Endothelial cell of umbilical vein (primary cell): ENCODE results near the gene TULP4. TPM values are rescaled to one million over a fixed set of nuclear protein-coding genes. Genes with fewer than 3 reads are reported as not detected.

Source experiments
- BruUV-seq: library from RNA; stranded (reverse); fragments of 400-500 nt; replicated peaks from 2 replicates; lab custom pipeline; 2021; lab: Mats Ljungman, UMichigan
- CTCF ChIA-PET: fragments of 300-600, 350-600 bp; sonication (Branson Sonifier 250); formaldehyde crosslinking; loops from one replicate; lab custom pipeline; 2021; ENCODE audit warnings: antibody characterized with exemption, inconsistent platforms; lab: Charles Lee
- POLR2A ChIA-PET: fragments of 300-600, 350-600 bp; sonication (Branson Sonifier 250); formaldehyde crosslinking; loops from one replicate; lab custom pipeline; 2021; ENCODE audit warnings: antibody characterized with exemption, inconsistent platforms; lab: Charles Lee
- DNase-seq: peaks from one replicate; pipeline ENCODE4 v3.0.0-alpha.2; 2011; ENCODE audit warnings: low read depth, low spot score
- FAIRE-seq: peaks from 2 replicates; lab custom pipeline; 2011; peaks lifted over from hg19 to GRCh38; lab: Jason Lieb, UNC
- H2AFZ ChIP-seq: 2 replicates; pipeline ENCODE4 v1.6.0; 2012; ENCODE audit warnings: low read depth, low read length, control low read depth, inconsistent platforms
- H3K27ac ChIP-seq: 2 replicates; pipeline ENCODE4 v1.5.1; 2011; ENCODE audit warnings: low read depth, mild to moderate bottlenecking, control low read depth, low read length, moderate library complexity; ENCODE audit not compliant: insufficient read depth
- H3K27me3 ChIP-seq, 2 experiments: 2 replicates each; pipeline versions ENCODE4 v1.6.0 to v1.6.1; 2011; ENCODE audit warnings: low read length in 2 of 2, mixed read lengths in 1 of 2; ENCODE audit not compliant: control insufficient read depth in 2 of 2, insufficient read depth in 2 of 2
- H3K36me3 ChIP-seq, 2 experiments: 2 replicates in 1 of 2; 3 replicates in 1 of 2; pipeline ENCODE4 v1.5.1; 2011; ENCODE audit warnings: low read length in 2 of 2, mild to moderate bottlenecking in 1 of 2, moderate library complexity in 1 of 2; ENCODE audit not compliant: control insufficient read depth in 2 of 2, insufficient read depth in 2 of 2; ENCODE audit errors: extremely low read depth in 1 of 2
- H3K4me1 ChIP-seq: 3 replicates; pipeline ENCODE4 v1.5.1; 2011; ENCODE audit warnings: mild to moderate bottlenecking, low read length; ENCODE audit not compliant: control insufficient read depth, insufficient read depth; ENCODE audit errors: extremely low read depth
- H3K4me2 ChIP-seq: 2 replicates; pipeline ENCODE4 v1.6.1; 2011; ENCODE audit warnings: low read length, control low read depth, mixed read lengths; ENCODE audit not compliant: insufficient read depth
- H3K4me3 ChIP-seq, 3 experiments: fragments of 200-600 bp in 1 of 3; sonication (generic), shearing (Covaris generic) in 1 of 3; replicated peaks in 1 of 3; 2 replicates each; pipeline ENCODE4 v1.5.1; 2011 to 2016; ENCODE audit warnings: control low read depth in 3 of 3, low read length in 3 of 3, mild to moderate bottlenecking in 2 of 3, inconsistent platforms in 1 of 3, low read depth in 1 of 3, moderate library complexity in 1 of 3; ENCODE audit not compliant: insufficient read depth in 1 of 3
- H3K79me2 ChIP-seq: 2 replicates; pipeline ENCODE4 v1.6.0; 2012; ENCODE audit warnings: low read length, inconsistent platforms; ENCODE audit not compliant: control insufficient read depth, insufficient read depth
- H3K9ac ChIP-seq: replicated peaks from 2 replicates; pipeline ENCODE3; 2011; ENCODE audit warnings: low read length, control low read depth; ENCODE audit not compliant: insufficient read depth; ENCODE audit errors: extremely low read depth
- H3K9me1 ChIP-seq: replicated peaks from 3 replicates; pipeline ENCODE4 v1.6.0; 2011; ENCODE audit warnings: mild to moderate bottlenecking, low read length; ENCODE audit not compliant: control insufficient read depth, insufficient read depth; ENCODE audit errors: extremely low read depth
- H3K9me3 ChIP-seq: replicated peaks from 2 replicates; pipeline ENCODE4 v1.5.1; 2012; ENCODE audit warnings: low read length, inconsistent platforms; ENCODE audit not compliant: control insufficient read depth, insufficient read depth
- H4K20me1 ChIP-seq: replicated peaks from 2 replicates; pipeline ENCODE3; 2011; ENCODE audit warnings: mild to moderate bottlenecking, low read length; ENCODE audit not compliant: control insufficient read depth, insufficient read depth; ENCODE audit errors: extremely low read depth
- EZH2 ChIP-seq: IDR thresholded peaks from 2 replicates; pipeline ENCODE4 v1.6.1; 2012; ENCODE audit warnings: borderline replicate concordance, low read depth, mild to moderate bottlenecking, moderate library complexity, low read length, inconsistent platforms; ENCODE audit not compliant: severe bottlenecking
- FOS ChIP-seq: IDR thresholded peaks from 2 replicates; pipeline ENCODE4 v1.6.1; 2011; ENCODE audit warnings: mild to moderate bottlenecking, low read length, moderate library complexity, borderline replicate concordance; ENCODE audit not compliant: insufficient read depth
- GATA2 ChIP-seq: IDR thresholded peaks from 2 replicates; pipeline ENCODE4 v1.7.0; 2011; ENCODE audit warnings: low read depth, mild to moderate bottlenecking, moderate library complexity, mixed read lengths, low read length; ENCODE audit not compliant: insufficient read length, insufficient read depth
- JUN ChIP-seq: IDR thresholded peaks from 2 replicates; pipeline ENCODE4 v1.6.1; 2011; ENCODE audit warnings: borderline replicate concordance, low read depth; ENCODE audit not compliant: insufficient read length, insufficient read depth
- MYC ChIP-seq: IDR thresholded peaks from one replicate; pipeline ENCODE4 v1.6.1; 2011; ENCODE audit warnings: mild to moderate bottlenecking, low read depth, low read length
- POLR2A ChIP-seq: IDR thresholded peaks from 2 replicates; pipeline ENCODE4 v1.6.1; 2012; ENCODE audit warnings: low read depth, mild to moderate bottlenecking, control low read depth, low read length
- POLR2AphosphoS5 ChIP-seq: IDR thresholded peaks from 2 replicates; pipeline ENCODE4 v1.6.1; 2012; ENCODE audit warnings: low read depth, mild to moderate bottlenecking, control low read depth, low read length, moderate library complexity; ENCODE audit not compliant: insufficient read depth
- dilution Hi-C: fragments of 300-500 bp; cut with MboI; formaldehyde crosslinking; loops from one replicate; pipeline ENCODE4 v1.15.0; 2019; ENCODE audit warnings: low sequenced_read_pairs; ENCODE audit not compliant: extremely low pct_ligation_motif_present
- intact Hi-C: fragments of 100-400 bp; cut with micrococcal nuclease; formaldehyde crosslinking; loops from one replicate; pipeline ENCODE4 v1.10.0; 2022
- polyA plus RNA-seq, 4 experiments: library from polyadenylated mRNA; depleted of rRNA in 3 of 4; stranded (reverse) in 3 of 4; unstranded in 1 of 4; fragments of >200 nt; gene quantifications; 2 replicates each; pipeline versions ENCODE4 v1.2.1 to v1.2.3, GENCODE V29; 2011 to 2012; ENCODE audit warnings: missing spikeins in 1 of 4
- total RNA-seq: library from RNA; stranded (reverse); gene quantifications from 2 replicates; pipeline ENCODE4 v1.2.3, GENCODE V29; 2021
- TF ChIP-seq, protein P1 (sequence below): IDR thresholded peaks from 2 replicates; pipeline ENCODE4 v1.6.1; 2011; ENCODE audit not compliant: insufficient read depth, insufficient read length
- TF ChIP-seq, protein P2 (sequence below), 2 donors: IDR thresholded peaks; 1 replicate in 1 of 2; 2 replicates in 1 of 2; pipeline ENCODE4 v1.5.1; 2011; ENCODE audit warnings: low read length in 2 of 2, mild to moderate bottlenecking in 2 of 2, moderate library complexity in 2 of 2, control low read depth in 1 of 2, inconsistent platforms in 1 of 2, low read depth in 1 of 2; ENCODE audit not compliant: insufficient read depth in 1 of 2; ENCODE audit errors: extremely low read depth in 1 of 2

TULP4 gene
- total and polyA plus RNA-seq, 2 donors (not counting 3 experiments of a cell fraction or from before 2014, with no cell fraction given) = 10.8 to 55.1 TPM

DNA sequence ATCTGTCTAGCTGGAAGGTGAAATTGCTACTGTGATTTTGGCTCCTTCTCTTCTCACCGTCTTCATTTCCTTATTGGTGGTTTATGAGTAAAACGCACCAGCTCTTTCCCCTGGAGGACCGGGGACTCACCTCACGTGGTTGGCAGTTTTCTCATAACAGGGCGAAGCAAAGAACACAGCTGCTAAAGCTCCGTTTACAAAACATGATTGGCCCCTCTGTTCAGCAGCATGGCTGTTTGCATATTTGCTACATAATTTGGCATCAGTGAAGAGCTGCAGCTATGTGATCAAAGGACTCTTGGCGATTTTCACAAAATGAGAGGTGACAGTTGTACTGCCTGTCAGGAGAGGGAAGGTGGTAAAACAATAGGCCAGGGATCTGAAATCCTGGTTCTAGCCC, 227.1 kb downstream of the TULP4 start:
- DNase-seq = no peak
- intact Hi-C loops (loop anchor here (2.0 kb wide), 1 partner anchor 21 kb away; no protein-coding TSS in a partner anchor), dilution Hi-C loops (no loop called here)
- FAIRE-seq = no peak
- BruUV-seq = no TSS peak
- no peak overlapping the region for H3K27ac ChIP-seq
- H3K9me1 ChIP-seq = no peaks in the 10 kb centered on the region
- TF ChIP-seq MYC (no peak), GATA2 (no peak), JUN (no peak), POLR2AphosphoS5 (no peak), POLR2A (no peak), EZH2 (no peak), FOS (no peak)
- TF ChIP-seq, protein P1, sequence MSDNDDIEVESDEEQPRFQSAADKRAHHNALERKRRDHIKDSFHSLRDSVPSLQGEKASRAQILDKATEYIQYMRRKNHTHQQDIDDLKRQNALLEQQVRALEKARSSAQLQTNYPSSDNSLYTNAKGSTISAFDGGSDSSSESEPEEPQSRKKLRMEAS = no peak
- TF ChIP-seq, protein P2, sequence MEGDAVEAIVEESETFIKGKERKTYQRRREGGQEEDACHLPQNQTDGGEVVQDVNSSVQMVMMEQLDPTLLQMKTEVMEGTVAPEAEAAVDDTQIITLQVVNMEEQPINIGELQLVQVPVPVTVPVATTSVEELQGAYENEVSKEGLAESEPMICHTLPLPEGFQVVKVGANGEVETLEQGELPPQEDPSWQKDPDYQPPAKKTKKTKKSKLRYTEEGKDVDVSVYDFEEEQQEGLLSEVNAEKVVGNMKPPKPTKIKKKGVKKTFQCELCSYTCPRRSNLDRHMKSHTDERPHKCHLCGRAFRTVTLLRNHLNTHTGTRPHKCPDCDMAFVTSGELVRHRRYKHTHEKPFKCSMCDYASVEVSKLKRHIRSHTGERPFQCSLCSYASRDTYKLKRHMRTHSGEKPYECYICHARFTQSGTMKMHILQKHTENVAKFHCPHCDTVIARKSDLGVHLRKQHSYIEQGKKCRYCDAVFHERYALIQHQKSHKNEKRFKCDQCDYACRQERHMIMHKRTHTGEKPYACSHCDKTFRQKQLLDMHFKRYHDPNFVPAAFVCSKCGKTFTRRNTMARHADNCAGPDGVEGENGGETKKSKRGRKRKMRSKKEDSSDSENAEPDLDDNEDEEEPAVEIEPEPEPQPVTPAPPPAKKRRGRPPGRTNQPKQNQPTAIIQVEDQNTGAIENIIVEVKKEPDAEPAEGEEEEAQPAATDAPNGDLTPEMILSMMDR (IDR thresholded peaks at IDR 0.05; ENCODE audit: extremely low read depth in 1 of 2, insufficient read depth in 1 of 2, low read depth in 1 of 2, low read length in 2 of 2) = no peak
- no peak overlapping the region for H3K4me3 ChIP-seq
- peaks cover 7% of the 10 kb centered on the region for H3K4me1 ChIP-seq
- no peaks in the 10 kb centered on the region for H4K20me1 ChIP-seq
- CTCF ChIA-PET = interaction anchor here (1.2 kb wide), 1 partner anchor 21 kb away, joined by 4 read pairs; no protein-coding TSS in a partner anchor
- H3K27me3 ChIP-seq = peaks cover 22 to 45% of the 10 kb centered on the region in 2 experiments
- no peak overlapping the region for H2AFZ ChIP-seq
- no peak overlapping the region for H3K9ac ChIP-seq
- no peaks in the 10 kb centered on the region for H3K36me3 ChIP-seq
- H3K9me3 ChIP-seq = no peaks in the 10 kb centered on the region
- no peak overlapping the region for H3K4me2 ChIP-seq
- no peaks in the 10 kb centered on the region for H3K79me2 ChIP-seq
- POLR2A ChIA-PET = no interaction called here
